GM18870 (cell line): ENCODE data around the gene CSMD2.
"Not testable (repeated sequence)": the region's sequence is repeated elsewhere in the genome, so short reads cannot be mapped to it uniquely, and the experiment has no call there.

Experiments used
- ATAC-seq: cut with Tn5 transposase; IDR thresholded peaks from one replicate; pipeline ENCODE4 v1.9.1; 2021; ENCODE audit warnings: moderate library complexity; ENCODE audit not compliant: unreplicated experiment

Gene CSMD2

DNA sequence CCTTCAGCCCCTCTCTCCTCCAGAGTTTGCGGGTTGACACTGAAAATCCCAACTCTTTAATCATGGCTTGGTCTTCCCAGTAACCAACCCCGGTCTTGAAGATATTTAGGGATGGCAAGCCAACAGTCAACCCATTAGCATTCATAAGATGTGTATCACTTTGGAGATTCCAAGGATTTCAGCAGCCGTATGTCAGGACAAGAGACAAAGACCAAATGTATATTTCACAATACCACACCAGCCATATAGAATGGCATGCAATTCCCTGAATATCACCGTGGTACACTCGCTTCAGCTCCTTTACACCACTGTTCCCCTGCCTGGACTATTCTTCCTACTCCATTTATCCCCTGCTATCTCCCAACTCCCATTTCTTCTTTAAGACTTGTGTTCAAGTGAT is 109.2 kb downstream of the CSMD2 start:
- no peak for ATAC-seq

DNA sequence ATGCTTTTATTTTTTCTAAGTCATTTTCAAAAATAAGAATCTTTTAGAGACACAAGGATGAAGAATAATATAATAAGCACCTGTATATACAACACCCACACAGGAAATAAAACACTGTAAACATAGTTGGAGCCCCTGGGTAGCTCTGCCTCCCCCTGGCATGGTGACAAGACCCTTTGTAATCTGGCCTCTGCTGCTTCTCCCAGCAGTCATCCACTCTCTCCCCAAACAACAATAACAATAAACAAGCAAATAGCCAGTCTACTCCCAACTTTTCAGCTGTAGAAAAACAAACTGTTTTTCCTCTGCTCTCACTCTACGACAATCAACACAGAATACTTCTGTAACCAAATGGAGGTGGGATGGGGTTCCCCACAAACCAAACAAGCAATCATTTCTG is 110.1 kb downstream of the CSMD2 start:
- no peak for ATAC-seq

DNA sequence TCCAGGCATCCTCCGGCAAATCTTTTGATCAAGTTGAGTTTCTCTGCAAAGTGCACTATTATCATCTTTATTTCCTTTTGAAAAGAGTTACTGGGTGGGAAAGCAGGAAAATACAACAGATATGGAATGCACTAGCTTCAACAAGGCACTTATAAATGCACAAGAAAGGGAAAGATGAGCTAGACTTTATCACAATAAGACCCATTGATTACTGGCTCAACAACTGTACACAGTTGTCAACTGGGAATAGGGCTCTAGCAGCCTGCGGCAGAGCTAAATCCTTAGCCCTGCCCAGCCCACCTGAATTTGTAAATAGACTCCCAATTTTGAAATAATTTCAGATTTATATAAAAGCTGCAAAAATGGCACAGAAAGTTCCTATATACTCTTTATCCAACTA is 111.4 kb downstream of the CSMD2 start:
- no peak for ATAC-seq

DNA sequence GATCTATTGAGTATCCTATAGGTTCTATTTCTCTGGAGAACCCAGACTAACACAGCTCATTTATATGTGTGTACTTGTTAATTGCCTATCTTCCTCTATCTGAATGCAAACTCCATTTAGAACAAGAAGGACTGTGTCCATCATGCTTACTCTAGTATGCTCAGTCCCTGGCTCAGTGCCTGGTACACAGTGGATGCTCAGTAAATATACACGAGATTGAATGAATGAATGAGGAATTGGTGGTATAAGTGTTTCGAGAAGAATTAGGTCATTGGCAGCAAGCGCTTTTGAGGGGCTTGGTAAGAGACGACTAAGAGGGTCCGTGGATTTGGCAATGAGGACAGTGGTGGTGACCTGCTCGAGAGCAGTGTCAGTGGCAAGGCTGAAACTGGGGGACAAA is 112.5 kb downstream of the CSMD2 start:
- ATAC-seq: no peak

DNA sequence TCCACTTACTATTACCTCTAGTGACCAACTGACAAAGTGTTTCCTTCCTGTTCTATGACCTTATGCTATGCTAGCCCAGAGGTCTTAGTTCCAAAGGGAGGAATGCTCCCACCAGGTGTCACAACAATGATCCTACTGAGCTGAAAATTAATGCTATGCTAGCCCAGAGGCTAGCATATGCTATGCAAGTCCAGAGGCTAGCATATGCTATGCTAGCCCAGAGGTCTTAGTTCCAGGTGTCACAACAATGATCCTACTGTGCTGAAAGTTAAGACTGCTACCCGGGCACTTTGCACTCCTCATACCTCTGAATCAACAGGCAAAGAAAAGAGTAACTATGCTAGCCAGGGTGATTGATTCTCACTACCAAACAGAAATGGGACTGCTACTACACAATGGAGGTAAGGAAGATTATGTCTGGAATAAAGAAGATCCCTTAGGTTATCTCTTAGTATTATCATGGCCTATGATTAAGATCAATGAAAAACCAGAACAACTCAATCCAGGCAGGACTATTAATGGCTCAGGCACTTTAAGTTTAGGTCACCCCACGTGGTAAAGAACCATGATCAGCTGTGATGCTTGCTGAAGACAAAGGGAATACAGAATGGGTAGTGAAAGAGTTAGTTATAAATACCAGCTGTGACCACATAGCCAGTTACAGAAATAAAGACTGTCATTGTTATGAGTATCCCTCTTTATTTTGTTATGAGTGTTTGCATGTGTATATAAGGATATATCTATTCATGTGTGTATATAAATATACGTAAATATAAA is 114.1 kb downstream of the CSMD2 start:
- no peak for ATAC-seq

DNA sequence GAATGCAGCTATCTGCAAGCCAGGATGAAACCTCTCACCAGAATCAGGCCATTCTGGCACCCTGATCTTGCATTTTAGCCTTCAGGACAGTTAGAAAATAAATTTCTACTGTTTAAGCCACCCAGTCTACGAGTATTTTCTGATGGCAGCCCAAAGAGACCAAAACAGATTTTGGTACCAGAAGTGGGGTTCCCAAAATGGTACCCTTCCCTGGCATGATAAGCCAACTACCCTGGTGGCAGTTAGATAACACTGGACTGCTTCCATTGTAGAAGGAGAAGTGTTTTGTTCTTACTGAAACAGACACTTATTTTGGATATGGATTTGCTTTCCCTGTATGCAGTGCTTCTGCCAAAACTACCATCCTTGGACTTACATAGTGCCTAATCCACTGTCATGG is 115.0 kb downstream of the CSMD2 start:
- ATAC-seq: no peak

DNA sequence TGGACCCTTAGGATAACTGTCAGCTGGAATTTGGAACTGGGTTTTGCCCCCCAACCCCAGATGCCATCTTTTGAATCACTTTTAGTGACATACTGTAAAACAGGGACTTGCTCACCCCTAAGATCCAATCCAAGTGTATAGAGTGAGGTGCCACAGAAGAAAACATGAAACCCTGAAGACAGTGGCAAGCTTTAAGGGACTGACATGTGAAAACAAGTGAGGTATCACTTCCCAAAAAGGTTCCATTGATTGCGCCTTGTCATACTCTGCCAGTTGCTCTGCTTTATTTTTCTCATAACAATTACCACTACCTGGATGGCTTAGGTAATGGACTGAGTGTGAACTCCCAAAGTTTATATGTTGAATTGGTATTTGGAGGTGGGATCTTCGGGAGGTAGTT is 115.6 kb downstream of the CSMD2 start:
- no peak for ATAC-seq

DNA sequence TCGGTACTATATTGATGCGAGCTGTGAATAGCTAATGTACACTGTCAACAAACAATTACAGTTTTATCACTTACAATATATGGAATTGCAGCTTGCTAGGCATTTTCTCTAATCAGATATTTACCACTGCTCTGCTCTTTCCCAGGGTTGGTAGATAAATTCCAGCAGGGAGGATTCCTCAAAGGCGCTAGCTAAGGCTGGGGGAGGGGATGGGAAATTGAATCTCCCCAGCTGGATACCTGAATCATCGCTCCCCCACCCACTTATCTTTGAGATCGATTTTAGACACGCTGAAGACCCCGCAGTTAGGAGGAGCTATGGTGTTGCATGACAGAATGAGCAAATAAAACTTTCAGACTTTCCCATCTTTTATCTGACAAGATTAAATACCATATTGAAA is 127.2 kb downstream of the CSMD2 start:
- ATAC-seq: no peak

DNA sequence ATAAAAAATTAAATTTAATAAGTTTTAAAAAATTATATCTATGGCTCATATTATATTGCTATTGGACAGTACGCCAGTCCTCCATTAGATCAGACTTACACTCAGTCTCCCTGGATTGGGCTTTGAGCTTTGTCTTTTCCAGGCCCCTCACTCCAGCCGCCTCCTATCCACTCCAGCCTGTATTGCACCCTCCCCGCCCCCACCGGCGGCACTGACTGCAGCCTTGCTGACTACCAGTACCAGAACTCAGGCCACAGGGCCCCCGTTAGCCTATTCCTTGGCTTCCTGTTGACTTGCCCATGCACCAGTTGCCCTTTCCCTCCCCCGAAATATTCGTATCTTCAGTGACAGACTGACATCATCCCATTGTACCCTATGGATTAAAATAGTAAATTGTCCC is 127.9 kb downstream of the CSMD2 start:
- ATAC-seq: no peak

DNA sequence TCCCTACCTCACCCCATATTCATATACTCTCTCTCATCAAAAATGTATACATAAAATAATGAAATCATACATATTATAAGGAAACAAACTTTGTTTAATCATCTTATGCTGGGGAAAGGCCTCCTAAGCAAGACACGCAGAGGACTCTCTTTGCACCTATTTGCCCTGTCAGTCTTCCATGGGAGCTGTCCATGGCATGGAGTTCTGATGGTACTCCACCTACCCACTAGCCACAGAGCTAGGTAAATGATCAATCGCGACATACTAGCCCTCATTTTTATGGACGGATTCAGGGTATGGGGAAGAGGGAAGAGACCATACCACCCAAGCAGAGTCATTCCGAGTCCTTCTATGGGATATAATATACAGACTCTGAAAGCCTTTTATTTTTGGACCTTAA is 131.0 kb downstream of the CSMD2 start:
- ATAC-seq: no peak

DNA sequence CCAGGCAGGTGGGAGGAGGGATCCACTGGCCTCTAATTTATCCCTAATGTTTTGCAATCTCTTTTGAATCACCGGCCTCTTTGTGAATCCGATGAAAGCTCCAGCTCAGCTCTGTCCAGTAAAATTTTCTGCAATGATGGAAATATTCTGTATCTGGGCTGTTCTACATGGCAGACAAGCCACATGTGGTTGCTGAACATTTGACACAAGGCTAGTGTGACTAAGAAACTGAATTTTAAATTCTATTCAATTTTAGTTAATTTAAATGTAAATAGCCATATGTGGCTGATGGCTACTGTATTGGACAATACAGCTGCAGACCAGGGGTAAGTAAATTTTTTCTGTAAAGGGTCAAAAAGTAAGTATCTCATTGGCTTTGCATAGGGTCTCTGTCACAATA is 135.1 kb downstream of the CSMD2 start:
- ATAC-seq: no peak

DNA sequence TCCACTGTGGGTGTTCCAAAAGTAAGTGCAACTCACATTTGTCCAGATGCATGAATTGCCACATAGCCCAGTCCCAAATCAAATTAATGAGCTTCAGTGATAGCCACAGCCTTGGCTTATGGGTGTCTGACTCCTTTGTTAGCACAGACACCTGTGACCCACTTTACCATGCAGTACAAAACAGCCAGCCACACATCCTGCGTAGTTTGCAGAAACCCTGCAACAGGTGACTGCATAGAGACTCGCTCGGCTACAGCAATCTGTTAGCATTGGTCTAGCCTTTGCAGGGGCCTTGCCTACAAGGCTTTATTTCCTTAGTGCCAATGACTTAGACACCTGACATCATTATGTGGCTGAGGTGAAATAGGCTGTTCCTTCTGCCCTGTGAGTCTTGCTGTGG is 135.5 kb downstream of the CSMD2 start:
- no peak for ATAC-seq

DNA sequence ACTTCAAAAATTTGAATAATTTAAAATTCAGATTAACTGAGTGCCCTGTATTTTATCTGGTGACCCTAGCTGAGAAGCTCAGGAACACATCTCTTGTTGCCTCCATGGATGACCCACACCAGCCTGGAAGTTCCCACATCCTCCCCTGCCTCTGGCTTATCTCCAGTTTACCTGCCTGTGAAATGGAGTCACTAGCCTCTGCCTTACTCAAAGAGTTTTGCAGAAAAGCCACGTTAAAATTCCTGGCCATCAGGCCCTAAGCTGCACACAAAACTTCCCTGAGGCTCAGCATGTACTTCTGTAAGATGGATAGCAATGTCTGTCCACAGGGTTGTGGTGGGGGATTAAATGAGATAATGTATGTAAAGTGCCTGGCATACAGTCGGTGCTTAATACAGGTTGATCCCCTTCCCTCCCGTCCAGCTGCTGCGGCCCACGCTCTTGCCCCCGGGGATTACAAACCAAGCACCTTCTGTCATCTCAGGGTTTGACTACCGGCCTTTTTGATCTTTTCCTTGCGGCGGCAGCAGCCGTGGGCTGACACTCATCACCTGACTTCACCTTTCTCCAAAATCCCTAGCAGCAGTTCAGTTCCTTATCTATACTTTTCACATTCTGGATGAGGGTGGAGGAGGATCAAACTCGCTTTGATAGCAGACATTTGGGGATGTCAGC is 136.5 kb downstream of the CSMD2 start:
- no peak for ATAC-seq

DNA sequence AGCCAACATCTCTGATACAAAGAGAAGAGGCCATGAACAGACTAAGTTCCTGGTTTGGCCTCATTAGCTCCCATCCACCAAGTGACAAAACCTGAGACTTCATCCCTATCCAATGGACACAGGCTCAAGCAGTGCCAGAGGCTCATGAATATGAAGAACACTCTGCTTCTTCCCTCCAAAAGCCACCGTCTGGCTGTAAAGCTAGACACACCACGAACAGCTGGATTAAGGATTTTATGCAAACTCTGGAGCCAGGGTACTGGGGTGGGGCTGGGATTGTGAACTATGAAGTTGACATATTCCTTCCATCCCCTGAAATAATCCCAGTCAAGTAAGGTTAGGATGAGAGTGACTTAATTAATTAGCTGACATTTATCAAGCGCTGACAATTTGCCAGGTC is 139.4 kb downstream of the CSMD2 start:
- no peak for ATAC-seq

DNA sequence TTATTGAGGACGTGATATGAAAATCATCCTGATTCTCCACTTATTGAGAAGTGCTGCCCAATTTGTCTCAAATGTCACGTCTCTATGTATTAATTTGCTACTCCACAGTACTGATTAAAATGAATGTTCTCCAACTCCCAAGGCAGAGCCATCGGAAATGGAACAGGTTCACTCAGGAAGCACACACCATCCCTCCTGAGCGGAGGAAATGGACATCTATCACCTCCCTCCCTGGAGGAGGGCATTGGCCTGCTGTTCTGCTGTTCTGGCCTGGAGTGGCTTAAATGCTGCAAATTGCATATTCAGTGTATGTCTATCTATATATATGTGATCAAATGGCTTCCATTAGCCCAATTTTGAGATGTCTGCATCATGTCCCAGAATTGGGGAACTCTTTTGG is 140.5 kb downstream of the CSMD2 start:
- no peak for ATAC-seq

DNA sequence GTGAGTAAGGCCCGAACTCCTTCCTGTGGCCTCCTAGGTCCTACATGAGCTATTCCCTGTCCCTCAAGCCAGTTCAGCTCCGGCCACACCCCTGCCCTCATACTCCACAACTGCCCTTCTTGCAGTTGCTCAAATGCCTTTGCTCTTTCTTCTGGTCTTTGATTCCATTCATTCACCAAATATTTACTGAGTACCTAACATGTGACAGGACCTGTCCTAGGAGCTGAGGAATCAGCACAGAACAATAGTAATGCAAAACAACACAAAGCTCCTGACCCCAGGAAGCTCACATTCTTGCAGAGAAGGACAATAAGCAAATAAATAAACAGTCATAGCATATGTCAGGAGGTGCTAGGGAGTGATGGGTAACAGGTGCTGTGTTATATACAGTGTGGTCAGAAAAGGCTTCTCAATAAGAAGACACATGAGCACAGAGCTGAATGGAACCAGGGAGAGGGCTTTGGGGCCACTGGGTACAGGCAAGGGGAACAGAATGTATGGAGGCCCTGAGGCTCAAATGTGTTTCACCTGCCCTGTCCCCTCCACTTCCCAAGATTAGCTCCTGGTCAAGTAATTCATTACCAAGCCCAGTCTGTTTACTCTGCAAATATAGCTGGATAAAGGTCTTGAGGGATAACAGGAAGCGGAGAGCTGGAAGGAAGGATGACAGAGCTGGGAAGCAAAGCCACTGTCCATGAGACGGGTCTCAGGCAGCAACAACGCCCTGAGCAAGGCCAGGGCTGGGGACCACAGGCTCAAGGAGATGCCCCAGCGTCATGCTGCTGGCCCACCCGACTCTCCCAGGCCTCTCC is 145.1 kb downstream of the CSMD2 start:
- ATAC-seq: no peak

DNA sequence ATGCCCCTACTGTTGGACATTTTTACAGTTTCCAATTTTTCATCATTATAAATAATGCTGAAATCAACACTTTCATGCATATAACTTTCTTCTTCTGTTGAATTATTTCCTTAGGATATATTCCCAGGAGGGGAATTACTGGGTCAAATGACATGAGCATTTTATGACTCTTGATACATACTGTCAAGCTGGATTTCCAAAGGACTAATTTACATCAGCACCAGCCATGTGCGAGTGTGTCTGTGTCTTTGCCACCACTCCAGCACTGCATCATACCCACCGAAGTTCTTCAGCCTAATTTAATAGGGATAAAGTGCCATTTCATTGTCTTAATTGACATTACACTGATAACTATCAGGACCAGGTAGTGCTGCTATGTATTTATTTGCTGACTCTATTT is 146.7 kb downstream of the CSMD2 start:
- no peak for ATAC-seq

DNA sequence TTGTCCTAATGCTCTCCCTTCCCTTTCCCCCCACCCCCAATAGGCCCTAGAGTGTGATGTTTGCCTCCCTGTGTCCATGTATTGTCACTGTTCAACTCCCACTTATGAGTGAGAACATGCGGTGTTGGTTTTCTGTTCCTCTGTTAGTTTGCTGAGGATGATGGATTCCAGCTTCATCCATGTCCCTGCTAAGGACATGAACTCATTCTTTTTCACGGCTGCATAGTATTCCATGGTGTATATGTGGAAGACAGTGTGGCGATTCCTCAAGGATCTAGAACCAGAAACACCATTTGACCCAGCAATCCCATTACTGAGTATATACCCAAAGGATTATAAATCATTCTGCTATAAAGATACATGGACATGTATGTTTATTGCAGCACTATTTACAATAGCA is 148.7 kb downstream of the CSMD2 start:
- ATAC-seq: not testable (repeated sequence)

DNA sequence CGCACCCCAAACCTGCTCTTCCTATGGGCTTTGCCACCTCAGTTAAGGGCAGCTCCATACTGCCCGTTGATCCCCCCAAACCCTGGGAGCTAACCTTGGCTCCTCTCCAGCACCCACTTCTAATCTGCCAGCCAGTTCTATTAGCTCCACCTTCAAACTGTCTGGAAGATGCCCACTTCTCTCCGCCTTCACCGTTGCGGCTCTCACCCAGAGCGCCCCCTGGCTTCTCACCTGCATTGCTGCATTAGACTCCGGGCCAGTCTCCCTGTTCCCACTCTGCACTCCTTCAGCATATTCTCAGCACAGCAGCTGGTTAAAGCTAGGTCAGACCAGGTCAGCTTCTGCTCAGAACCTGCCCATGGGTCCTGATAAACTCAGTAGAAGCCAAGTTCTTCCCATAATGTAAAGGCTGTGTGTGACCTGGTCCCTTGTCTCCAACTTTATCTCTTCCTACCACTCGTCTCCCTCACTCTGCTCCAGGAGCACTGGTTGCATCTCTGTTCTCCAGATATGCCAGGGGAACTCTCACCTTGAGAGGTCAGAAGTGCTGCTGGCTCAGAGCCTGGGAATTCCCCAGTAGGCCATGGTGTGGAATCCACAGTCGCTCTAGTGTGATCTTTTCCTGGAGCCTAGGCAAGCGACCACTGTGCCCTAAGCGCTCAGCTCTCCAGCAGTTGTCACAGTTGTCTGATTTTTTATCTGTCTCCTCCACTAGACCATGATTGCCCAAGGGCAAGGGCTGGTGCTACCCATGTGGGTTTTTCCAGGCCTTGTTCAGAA is 150.9 kb downstream of the CSMD2 start:
- no peak for ATAC-seq

DNA sequence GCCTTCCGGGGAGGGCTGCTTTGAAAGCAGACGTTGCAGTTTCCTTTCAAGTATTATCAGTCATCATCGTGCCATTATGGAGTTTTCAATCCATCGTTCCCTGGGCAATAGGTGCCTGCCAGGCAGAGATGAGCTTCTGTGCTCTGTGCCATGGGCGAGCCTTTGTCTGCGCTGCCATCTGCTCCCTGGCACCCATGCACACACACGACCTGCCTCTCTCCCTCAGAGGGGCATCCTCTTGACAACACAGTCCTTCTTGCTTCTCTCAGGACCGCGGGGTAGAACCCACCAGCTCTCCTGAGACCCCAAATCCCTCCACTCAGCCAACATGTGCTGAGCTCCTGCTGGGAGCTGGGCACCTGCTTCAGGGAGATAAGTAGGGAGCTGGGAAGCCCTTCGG is 151.9 kb downstream of the CSMD2 start:
- ATAC-seq: no peak

DNA sequence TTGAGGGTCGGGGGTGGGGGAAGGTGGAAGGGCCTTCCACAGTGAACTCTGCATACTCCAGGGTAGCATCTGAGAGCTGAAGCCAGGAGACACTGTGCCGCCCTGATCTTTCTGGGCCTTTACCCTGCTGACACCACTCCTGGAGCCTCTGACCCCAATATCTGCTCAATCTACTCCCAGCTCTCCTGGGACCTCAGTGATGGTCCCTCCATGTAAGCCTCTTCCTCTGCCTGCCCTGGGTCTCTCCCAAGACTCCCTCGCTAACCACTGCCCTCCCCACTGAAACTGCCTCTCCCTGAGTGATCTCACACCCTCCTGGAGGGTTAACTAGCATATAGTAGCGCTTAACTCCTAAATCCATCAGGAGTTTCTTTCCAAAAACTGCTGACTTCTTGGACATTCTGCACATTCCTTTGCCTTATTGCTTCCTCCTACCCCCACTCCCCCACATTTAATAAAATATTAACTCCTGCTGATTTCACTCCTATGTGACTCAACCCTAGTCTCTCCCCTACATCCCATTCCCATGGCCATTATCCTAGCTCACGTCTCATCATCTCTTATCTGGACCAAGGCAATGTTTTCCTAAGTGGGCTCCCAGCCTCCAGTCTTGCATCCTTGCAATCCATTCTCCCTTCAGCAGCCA is 155.6 kb downstream of the CSMD2 start:
- no peak for ATAC-seq
